WTC11 (cell line): Measurements from ENCODE around the gene CNTNAP5. TPM values are rescaled to one million over a fixed set of nuclear protein-coding genes. Genes with fewer than 3 reads are reported as not detected.

Source experiments
- ATAC-seq: fragments of 200-7000 bp; cut with Tn5 transposase; 2 replicates; pipeline ENCODE4 v1.10.0; 2021; ENCODE audit warnings: mild to moderate bottlenecking, moderate library complexity
- CTCF ChIA-PET: fragments of 300-600 bp; sonication (Branson Sonifier 250); formaldehyde crosslinking; loops from one replicate; lab custom pipeline; 2021; ENCODE audit warnings: antibody characterized with exemption; lab: Charles Lee
- POLR2A ChIA-PET: fragments of 350-600 bp; sonication (Branson Sonifier 250); formaldehyde crosslinking; loops from one replicate; lab custom pipeline; 2021; ENCODE audit warnings: antibody characterized with exemption; lab: Charles Lee
- DNase-seq: peaks from one replicate; pipeline ENCODE4 v3.0.0; 2021; ENCODE audit warnings: low spot score
- H3K27ac Mint-ChIP-seq: 2 replicates; pipeline ENCODE4 v1.8.0; 2021; ENCODE audit warnings: mixed read lengths
- H3K27me3 Mint-ChIP-seq: 2 replicates; pipeline ENCODE4 v1.8.0; 2021; ENCODE audit warnings: low read depth, mild to moderate bottlenecking, moderate library complexity, mixed read lengths
- H3K36me3 Mint-ChIP-seq: 2 replicates; pipeline ENCODE4 v1.8.0; 2021; ENCODE audit warnings: mixed read lengths
- H3K4me1 Mint-ChIP-seq: 2 replicates; pipeline ENCODE4 v1.8.0; 2022; ENCODE audit warnings: mixed read lengths
- H3K4me3 Mint-ChIP-seq: 2 replicates; pipeline ENCODE4 v1.8.0; 2021; ENCODE audit warnings: mild to moderate bottlenecking, moderate library complexity, mixed read lengths
- H3K9me3 Mint-ChIP-seq: 2 replicates; pipeline ENCODE4 v1.8.0; 2021; ENCODE audit warnings: mixed read lengths
- CBFB ChIP-seq: sonication (generic); formaldehyde crosslinking; IDR thresholded peaks from 2 replicates; pipeline ENCODE4 v1.8.1; 2022; ENCODE audit warnings: mild to moderate bottlenecking, low read depth, missing genetic modification reagents
- CREB1 ChIP-seq: sonication (generic); formaldehyde crosslinking; IDR thresholded peaks from 2 replicates; pipeline ENCODE4 v1.8.0; 2023; ENCODE audit warnings: mild to moderate bottlenecking, missing genetic modification reagents
- JAZF1 ChIP-seq: fragments of 250-450 bp; sonication (Bioruptor Pico); IDR thresholded peaks from 2 replicates; pipeline ENCODE4 v1.9.0; 2021; ENCODE audit warnings: moderate library complexity, mild to moderate bottlenecking, inconsistent platforms
- PRRX2 ChIP-seq: fragments of 250-450 bp; sonication (Bioruptor Pico); IDR thresholded peaks from 2 replicates; pipeline ENCODE4 v1.8.0; 2021; ENCODE audit warnings: mild to moderate bottlenecking
- RORB ChIP-seq: fragments of 250-450 bp; sonication (Bioruptor Pico); IDR thresholded peaks from 2 replicates; pipeline ENCODE4 v1.9.0; 2021; ENCODE audit warnings: mild to moderate bottlenecking
- SMAD3 ChIP-seq: sonication (generic); formaldehyde crosslinking; IDR thresholded peaks from 2 replicates; pipeline ENCODE4 v1.8.0; 2022; ENCODE audit warnings: missing genetic modification reagents, mild to moderate bottlenecking, borderline replicate concordance
- ZNF121 ChIP-seq: sonication (generic); formaldehyde crosslinking; IDR thresholded peaks from 2 replicates; pipeline ENCODE4 v1.8.0; 2023; ENCODE audit warnings: missing genetic modification reagents
- ZNF232 ChIP-seq: sonication (generic); formaldehyde crosslinking; IDR thresholded peaks from 2 replicates; pipeline ENCODE4 v1.8.0; 2022; ENCODE audit warnings: mild to moderate bottlenecking, missing genetic modification reagents
- ZNF263 ChIP-seq: sonication (generic); formaldehyde crosslinking; IDR thresholded peaks from 2 replicates; pipeline ENCODE4 v1.8.1; 2022; ENCODE audit warnings: low read depth, mild to moderate bottlenecking, moderate library complexity, missing genetic modification reagents
- total RNA-seq: library from RNA; stranded (reverse); gene quantifications from 3 replicates; pipeline ENCODE4 v1.2.3, GENCODE V29; 2021
- TF ChIP-seq, protein P1 (sequence below): fragments of 250-450 bp; sonication (Bioruptor Pico); conservative IDR thresholded peaks from 2 replicates; pipeline ENCODE4 v1.9.0; 2021; ENCODE audit warnings: mild to moderate bottlenecking
- TF ChIP-seq, protein P2 (sequence below): sonication (generic); formaldehyde crosslinking; IDR thresholded peaks from 2 replicates; pipeline ENCODE4 v1.8.0; 2022; ENCODE audit warnings: mild to moderate bottlenecking, missing genetic modification reagents
- TF ChIP-seq, protein P3 (sequence below): sonication (generic); formaldehyde crosslinking; IDR thresholded peaks from 2 replicates; pipeline ENCODE4 v1.8.0; 2022; ENCODE audit warnings: mild to moderate bottlenecking, missing genetic modification reagents
- TF ChIP-seq, protein P4 (sequence below): sonication (generic); formaldehyde crosslinking; IDR thresholded peaks from 2 replicates; pipeline ENCODE4 v1.8.0; 2023; ENCODE audit warnings: missing genetic modification reagents
- TF ChIP-seq, protein P5 (sequence below): fragments of 200-600 bp; IDR thresholded peaks from 2 replicates; pipeline ENCODE4 v1.8.0; 2022; ENCODE audit warnings: antibody characterized with exemption
- TF ChIP-seq, protein P6 (sequence below): fragments of 250-450 bp; sonication (Bioruptor Pico); IDR thresholded peaks from 2 replicates; pipeline ENCODE4 v1.8.0; 2021; ENCODE audit warnings: mild to moderate bottlenecking
- TF ChIP-seq, protein P7 (sequence below): sonication (generic); formaldehyde crosslinking; IDR thresholded peaks from 2 replicates; pipeline ENCODE4 v1.8.0; 2023; ENCODE audit warnings: missing genetic modification reagents, mild to moderate bottlenecking, borderline replicate concordance

CNTNAP5 gene
- total RNA-seq, 1 experiment from 2014 or later: 0.22 TPM

DNA sequence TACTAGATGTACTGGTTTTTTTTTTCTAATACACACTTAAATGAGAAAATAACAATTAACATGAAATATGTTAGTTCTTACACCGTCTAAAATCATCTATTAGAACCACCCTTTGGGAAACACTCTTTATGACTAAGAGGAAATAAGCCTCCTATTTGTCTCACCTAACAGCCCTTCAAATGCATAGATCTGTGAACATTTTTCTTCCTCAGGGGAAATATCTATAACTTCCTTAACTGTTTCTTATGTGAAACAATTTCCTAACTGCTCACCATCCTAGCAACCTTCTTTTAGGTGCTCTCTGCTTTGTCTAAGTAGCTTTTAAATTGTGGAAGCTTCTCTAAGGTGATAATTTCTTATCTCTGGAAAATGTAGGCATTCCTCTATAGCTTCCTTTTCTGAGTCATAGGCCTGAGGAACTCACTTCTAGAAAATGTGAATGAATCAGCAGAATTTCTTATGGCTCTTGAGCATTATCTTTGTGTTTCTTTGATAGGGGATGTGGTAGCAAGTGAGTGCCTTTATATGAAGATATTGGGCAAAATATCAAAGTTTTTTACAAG is 56.1 kb downstream of the CNTNAP5 start:
- DNase-seq (no peak), ATAC-seq (no peak)
- POLR2A ChIA-PET: no interaction called here
- Mint-ChIP-seq H3K4me1 (no peaks in the 10 kb centered on the region), H3K27ac (no peak overlapping the region)
- TF ChIP-seq PRRX2 (CRISPR knock-in tag): no peak
- TF ChIP-seq JAZF1 (CRISPR knock-in tag): no peak
- TF ChIP-seq CBFB (CRISPR knock-in tag): no peak
- no peak for TF ChIP-seq ZNF263
- TF ChIP-seq, protein P1, sequence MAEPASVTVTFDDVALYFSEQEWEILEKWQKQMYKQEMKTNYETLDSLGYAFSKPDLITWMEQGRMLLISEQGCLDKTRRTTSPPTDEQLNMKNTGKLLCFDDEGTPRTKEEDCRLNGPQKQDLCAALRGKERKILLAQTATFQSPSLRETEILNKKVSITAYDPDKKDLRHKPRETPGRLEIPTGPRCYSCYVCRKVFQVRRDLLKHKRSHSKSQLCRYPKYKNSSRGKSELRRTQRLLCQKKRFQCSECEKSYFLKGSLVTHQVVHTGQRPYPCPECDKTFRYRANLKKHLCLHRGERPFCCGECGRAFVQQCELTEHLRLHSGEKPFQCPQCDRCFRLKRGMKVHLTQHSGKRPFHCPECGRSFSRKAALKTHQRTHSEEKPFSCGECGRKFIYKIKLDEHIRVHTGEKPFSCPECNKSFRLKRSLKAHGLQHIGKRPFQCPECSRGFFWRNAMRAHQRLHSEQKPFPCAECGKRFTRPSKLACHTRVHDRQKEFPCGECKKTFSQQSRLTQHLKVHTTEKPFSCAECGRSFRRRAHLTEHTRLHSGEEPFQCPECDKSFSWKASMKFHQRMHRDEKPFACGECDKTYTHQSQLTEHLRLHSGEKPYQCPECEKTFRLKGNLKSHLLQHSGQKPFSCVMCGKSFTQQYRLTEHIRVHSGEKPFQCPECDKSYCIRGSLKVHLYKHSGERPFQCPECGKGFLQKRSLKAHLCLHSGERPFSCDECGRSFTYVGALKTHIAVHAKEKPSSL (CRISPR knock-in tag): no peak
- TF ChIP-seq, protein P2, sequence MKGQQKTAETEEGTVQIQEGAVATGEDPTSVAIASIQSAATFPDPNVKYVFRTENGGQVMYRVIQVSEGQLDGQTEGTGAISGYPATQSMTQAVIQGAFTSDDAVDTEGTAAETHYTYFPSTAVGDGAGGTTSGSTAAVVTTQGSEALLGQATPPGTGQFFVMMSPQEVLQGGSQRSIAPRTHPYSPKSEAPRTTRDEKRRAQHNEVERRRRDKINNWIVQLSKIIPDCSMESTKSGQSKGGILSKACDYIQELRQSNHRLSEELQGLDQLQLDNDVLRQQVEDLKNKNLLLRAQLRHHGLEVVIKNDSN (CRISPR knock-in tag): no peak
- TF ChIP-seq CREB1 (CRISPR knock-in tag): no peak
- TF ChIP-seq, protein P3, sequence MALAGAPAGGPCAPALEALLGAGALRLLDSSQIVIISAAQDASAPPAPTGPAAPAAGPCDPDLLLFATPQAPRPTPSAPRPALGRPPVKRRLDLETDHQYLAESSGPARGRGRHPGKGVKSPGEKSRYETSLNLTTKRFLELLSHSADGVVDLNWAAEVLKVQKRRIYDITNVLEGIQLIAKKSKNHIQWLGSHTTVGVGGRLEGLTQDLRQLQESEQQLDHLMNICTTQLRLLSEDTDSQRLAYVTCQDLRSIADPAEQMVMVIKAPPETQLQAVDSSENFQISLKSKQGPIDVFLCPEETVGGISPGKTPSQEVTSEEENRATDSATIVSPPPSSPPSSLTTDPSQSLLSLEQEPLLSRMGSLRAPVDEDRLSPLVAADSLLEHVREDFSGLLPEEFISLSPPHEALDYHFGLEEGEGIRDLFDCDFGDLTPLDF (CRISPR knock-in tag): no peak
- TF ChIP-seq SMAD3: no peak
- TF ChIP-seq, protein P4, sequence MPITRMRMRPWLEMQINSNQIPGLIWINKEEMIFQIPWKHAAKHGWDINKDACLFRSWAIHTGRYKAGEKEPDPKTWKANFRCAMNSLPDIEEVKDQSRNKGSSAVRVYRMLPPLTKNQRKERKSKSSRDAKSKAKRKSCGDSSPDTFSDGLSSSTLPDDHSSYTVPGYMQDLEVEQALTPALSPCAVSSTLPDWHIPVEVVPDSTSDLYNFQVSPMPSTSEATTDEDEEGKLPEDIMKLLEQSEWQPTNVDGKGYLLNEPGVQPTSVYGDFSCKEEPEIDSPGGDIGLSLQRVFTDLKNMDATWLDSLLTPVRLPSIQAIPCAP (CRISPR knock-in tag): no peak
- no peak for TF ChIP-seq ZNF121 (CRISPR knock-in tag)
- TF ChIP-seq, protein P5, sequence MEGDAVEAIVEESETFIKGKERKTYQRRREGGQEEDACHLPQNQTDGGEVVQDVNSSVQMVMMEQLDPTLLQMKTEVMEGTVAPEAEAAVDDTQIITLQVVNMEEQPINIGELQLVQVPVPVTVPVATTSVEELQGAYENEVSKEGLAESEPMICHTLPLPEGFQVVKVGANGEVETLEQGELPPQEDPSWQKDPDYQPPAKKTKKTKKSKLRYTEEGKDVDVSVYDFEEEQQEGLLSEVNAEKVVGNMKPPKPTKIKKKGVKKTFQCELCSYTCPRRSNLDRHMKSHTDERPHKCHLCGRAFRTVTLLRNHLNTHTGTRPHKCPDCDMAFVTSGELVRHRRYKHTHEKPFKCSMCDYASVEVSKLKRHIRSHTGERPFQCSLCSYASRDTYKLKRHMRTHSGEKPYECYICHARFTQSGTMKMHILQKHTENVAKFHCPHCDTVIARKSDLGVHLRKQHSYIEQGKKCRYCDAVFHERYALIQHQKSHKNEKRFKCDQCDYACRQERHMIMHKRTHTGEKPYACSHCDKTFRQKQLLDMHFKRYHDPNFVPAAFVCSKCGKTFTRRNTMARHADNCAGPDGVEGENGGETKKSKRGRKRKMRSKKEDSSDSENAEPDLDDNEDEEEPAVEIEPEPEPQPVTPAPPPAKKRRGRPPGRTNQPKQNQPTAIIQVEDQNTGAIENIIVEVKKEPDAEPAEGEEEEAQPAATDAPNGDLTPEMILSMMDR: no peak
- no peak for TF ChIP-seq RORB (CRISPR knock-in tag)
- TF ChIP-seq, protein P6, sequence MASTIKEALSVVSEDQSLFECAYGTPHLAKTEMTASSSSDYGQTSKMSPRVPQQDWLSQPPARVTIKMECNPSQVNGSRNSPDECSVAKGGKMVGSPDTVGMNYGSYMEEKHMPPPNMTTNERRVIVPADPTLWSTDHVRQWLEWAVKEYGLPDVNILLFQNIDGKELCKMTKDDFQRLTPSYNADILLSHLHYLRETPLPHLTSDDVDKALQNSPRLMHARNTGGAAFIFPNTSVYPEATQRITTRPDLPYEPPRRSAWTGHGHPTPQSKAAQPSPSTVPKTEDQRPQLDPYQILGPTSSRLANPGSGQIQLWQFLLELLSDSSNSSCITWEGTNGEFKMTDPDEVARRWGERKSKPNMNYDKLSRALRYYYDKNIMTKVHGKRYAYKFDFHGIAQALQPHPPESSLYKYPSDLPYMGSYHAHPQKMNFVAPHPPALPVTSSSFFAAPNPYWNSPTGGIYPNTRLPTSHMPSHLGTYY (CRISPR knock-in tag): no peak
- TF ChIP-seq, protein P7, sequence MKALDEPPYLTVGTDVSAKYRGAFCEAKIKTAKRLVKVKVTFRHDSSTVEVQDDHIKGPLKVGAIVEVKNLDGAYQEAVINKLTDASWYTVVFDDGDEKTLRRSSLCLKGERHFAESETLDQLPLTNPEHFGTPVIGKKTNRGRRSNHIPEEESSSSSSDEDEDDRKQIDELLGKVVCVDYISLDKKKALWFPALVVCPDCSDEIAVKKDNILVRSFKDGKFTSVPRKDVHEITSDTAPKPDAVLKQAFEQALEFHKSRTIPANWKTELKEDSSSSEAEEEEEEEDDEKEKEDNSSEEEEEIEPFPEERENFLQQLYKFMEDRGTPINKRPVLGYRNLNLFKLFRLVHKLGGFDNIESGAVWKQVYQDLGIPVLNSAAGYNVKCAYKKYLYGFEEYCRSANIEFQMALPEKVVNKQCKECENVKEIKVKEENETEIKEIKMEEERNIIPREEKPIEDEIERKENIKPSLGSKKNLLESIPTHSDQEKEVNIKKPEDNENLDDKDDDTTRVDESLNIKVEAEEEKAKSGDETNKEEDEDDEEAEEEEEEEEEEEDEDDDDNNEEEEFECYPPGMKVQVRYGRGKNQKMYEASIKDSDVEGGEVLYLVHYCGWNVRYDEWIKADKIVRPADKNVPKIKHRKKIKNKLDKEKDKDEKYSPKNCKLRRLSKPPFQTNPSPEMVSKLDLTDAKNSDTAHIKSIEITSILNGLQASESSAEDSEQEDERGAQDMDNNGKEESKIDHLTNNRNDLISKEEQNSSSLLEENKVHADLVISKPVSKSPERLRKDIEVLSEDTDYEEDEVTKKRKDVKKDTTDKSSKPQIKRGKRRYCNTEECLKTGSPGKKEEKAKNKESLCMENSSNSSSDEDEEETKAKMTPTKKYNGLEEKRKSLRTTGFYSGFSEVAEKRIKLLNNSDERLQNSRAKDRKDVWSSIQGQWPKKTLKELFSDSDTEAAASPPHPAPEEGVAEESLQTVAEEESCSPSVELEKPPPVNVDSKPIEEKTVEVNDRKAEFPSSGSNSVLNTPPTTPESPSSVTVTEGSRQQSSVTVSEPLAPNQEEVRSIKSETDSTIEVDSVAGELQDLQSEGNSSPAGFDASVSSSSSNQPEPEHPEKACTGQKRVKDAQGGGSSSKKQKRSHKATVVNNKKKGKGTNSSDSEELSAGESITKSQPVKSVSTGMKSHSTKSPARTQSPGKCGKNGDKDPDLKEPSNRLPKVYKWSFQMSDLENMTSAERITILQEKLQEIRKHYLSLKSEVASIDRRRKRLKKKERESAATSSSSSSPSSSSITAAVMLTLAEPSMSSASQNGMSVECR (CRISPR knock-in tag): no peak
- TF ChIP-seq ZNF232 (CRISPR knock-in tag): no peak
- TF ChIP-seq, all 79 proteins: peak for 0
- no peak overlapping the region for H3K4me3 Mint-ChIP-seq
- no peaks in the 10 kb centered on the region; the same call in 1 of the 2 replicates for H3K36me3 Mint-ChIP-seq
- CTCF ChIA-PET: no interaction called here
- H3K27me3 Mint-ChIP-seq: no peaks in the 10 kb centered on the region
- H3K9me3 Mint-ChIP-seq: peaks cover 13% of the 10 kb centered on the region
